OCI-LY1 (cell line): ENCODE results near the gene DLG1.

Experiments
- H2AFZ ChIP-seq: fragments of 200-600 bp; sonication (generic), shearing (Covaris generic); 2 replicates; pipeline ENCODE4 v1.6.0; 2014; ENCODE audit warnings: antibody characterized with exemption, mild to moderate bottlenecking, low read length
- H3F3A ChIP-seq: fragments of 200-600 bp; sonication (generic), shearing (Covaris generic); 2 replicates; pipeline ENCODE4 v1.6.0; 2014; ENCODE audit warnings: mild to moderate bottlenecking, antibody characterized with exemption, low read length, moderate library complexity; ENCODE audit not compliant: insufficient read depth
- H3K27ac ChIP-seq: fragments of 200-600 bp; sonication (generic); 2 replicates; pipeline ENCODE4 v1.5.1; 2014; ENCODE audit warnings: low read length, mixed run types, mild to moderate bottlenecking, low read depth; ENCODE audit not compliant: poor library complexity, severe bottlenecking
- H3K27me3 ChIP-seq: fragments of 200-600 bp; sonication (generic); 2 replicates; pipeline ENCODE4 v1.6.0; 2014; ENCODE audit warnings: antibody characterized with exemption, mild to moderate bottlenecking, low read length, moderate library complexity; ENCODE audit not compliant: insufficient read depth
- H3K36me3 ChIP-seq: fragments of 200-600 bp; sonication (generic); 2 replicates; pipeline ENCODE4 v1.6.1; 2014; ENCODE audit warnings: mild to moderate bottlenecking, antibody characterized with exemption, low read length, moderate library complexity, mixed read lengths; ENCODE audit not compliant: insufficient read depth
- H3K4me1 ChIP-seq: fragments of 200-600 bp; sonication (generic); 2 replicates; pipeline ENCODE4 v1.5.1; 2014; ENCODE audit warnings: mild to moderate bottlenecking, low read length, moderate library complexity; ENCODE audit not compliant: insufficient read depth, severe bottlenecking
- H3K4me2 ChIP-seq: fragments of 200-600 bp; sonication (generic), shearing (Covaris generic); 2 replicates; pipeline ENCODE4 v1.6.1; 2014; ENCODE audit warnings: low read length
- H3K4me3 ChIP-seq: fragments of 200-600 bp; sonication (generic); 2 replicates; pipeline ENCODE4 v1.5.1; 2014; ENCODE audit warnings: low read length, low read depth, mild to moderate bottlenecking, mixed read lengths; ENCODE audit not compliant: poor library complexity, severe bottlenecking
- H3K79me2 ChIP-seq: fragments of 200-600 bp; shearing (Covaris generic); 2 replicates; pipeline ENCODE4 v1.6.1; 2016; ENCODE audit warnings: mixed run types, low read length, mixed read lengths; ENCODE audit not compliant: insufficient read depth
- H3K9ac ChIP-seq: fragments of 200-600 bp; sonication (generic), shearing (Covaris generic); 2 replicates; pipeline ENCODE4 v1.6.1; 2014; ENCODE audit warnings: mild to moderate bottlenecking, low read length, mixed read lengths
- H3K9me2 ChIP-seq: fragments of 200-600 bp; sonication (generic), shearing (Covaris generic); 2 replicates; pipeline ENCODE4 v1.6.1; 2014; ENCODE audit warnings: low read depth, mild to moderate bottlenecking, low read length, mixed read lengths
- H3K9me3 ChIP-seq: fragments of 200-600 bp; shearing (Covaris generic); 2 replicates; pipeline ENCODE4 v1.6.1; 2014; ENCODE audit warnings: low read length, mixed read lengths
- H4K20me1 ChIP-seq: fragments of 200-600 bp; sonication (generic), shearing (Covaris generic); 2 replicates; pipeline ENCODE4 v1.6.0; 2016; ENCODE audit warnings: mild to moderate bottlenecking, low read length; ENCODE audit not compliant: insufficient read depth
- EZH2 ChIP-seq: fragments of 200-600 bp; sonication (generic), shearing (Covaris generic); IDR thresholded peaks from 2 replicates; pipeline ENCODE4 v1.8.0; 2017; ENCODE audit warnings: borderline replicate concordance, mixed run types, mild to moderate bottlenecking, antibody characterized with exemption, low read length, moderate library complexity, mixed read lengths
- TF ChIP-seq, protein P1 (sequence below): fragments of 200-600 bp; sonication (generic), shearing (Covaris generic); IDR thresholded peaks from 2 replicates; pipeline ENCODE4 v1.5.1; 2017; ENCODE audit warnings: mild to moderate bottlenecking, antibody characterized with exemption, low read length, moderate library complexity, mixed read lengths

The DLG1 gene

GRCh38 chr3:197088370-197088769 lies 210.0 kb downstream of the DLG1 start:
- no peaks in the 10 kb centered on the region for H3K4me1 ChIP-seq

GRCh38 chr3:197085137-197085536 lies 213.3 kb downstream of the DLG1 start:
- H3K4me2 ChIP-seq, result no peak overlapping the region

More at GRCh38 chr3:197088370-197088769, 210.0 kb downstream of the DLG1 start:
- no peak for TF ChIP-seq EZH2
- TF ChIP-seq, protein P1, sequence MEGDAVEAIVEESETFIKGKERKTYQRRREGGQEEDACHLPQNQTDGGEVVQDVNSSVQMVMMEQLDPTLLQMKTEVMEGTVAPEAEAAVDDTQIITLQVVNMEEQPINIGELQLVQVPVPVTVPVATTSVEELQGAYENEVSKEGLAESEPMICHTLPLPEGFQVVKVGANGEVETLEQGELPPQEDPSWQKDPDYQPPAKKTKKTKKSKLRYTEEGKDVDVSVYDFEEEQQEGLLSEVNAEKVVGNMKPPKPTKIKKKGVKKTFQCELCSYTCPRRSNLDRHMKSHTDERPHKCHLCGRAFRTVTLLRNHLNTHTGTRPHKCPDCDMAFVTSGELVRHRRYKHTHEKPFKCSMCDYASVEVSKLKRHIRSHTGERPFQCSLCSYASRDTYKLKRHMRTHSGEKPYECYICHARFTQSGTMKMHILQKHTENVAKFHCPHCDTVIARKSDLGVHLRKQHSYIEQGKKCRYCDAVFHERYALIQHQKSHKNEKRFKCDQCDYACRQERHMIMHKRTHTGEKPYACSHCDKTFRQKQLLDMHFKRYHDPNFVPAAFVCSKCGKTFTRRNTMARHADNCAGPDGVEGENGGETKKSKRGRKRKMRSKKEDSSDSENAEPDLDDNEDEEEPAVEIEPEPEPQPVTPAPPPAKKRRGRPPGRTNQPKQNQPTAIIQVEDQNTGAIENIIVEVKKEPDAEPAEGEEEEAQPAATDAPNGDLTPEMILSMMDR, result no peak
- Histone ChIP-seq H3F3A (no peaks in the 10 kb centered on the region), H3K27me3 (no peaks in the 10 kb centered on the region), H4K20me1 (no peaks in the 10 kb centered on the region), H3K4me2 (no peak overlapping the region), H3K79me2 (no peaks in the 10 kb centered on the region), H3K9me3 (no peaks in the 10 kb centered on the region), H3K36me3 (peaks cover 33% of the 10 kb centered on the region), H3K9me2 (no peaks in the 10 kb centered on the region), H3K9ac (no peak overlapping the region), H2AFZ (no peak overlapping the region), H3K27ac (no peak overlapping the region), H3K4me3 (no peak overlapping the region)

DNA sequence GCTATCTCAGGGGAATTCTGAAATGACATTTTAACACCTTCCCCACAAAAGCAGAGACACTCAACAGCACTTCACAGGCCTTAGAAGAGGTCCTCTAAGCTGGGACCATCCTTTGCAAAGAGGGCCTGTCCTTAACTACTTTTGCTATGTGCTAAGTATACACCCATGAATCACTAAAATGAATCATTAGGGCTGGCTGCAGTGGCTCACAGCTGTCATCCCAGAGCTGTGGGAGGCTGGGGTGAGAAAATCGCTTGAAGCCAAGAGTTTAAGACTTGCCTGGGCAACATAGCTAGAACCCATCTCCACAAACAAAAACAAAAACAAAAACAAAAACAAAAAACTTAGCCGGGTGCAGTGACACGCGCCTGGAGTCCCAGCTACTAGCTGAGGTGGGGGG lies 214.9 kb downstream of the DLG1 start:
- Histone ChIP-seq H2AFZ (no peak overlapping the region), H3K4me3 (no peak overlapping the region), H3K4me1 (no peaks in the 10 kb centered on the region), H3K79me2 (no peaks in the 10 kb centered on the region), H3K9ac (no peak overlapping the region), H3K36me3 (peaks cover 30% of the 10 kb centered on the region), H3K27ac (no peak overlapping the region), H3K4me2 (no peak overlapping the region), H3F3A (no peaks in the 10 kb centered on the region), H3K9me3 (no peaks in the 10 kb centered on the region), H3K9me2 (no peaks in the 10 kb centered on the region), H3K27me3 (no peaks in the 10 kb centered on the region), H4K20me1 (no peaks in the 10 kb centered on the region)
- TF ChIP-seq, protein P1, result no peak
- TF ChIP-seq EZH2, result no peak

More at GRCh38 chr3:197085137-197085536, 213.3 kb downstream of the DLG1 start:
- H3K27ac ChIP-seq, result no peak overlapping the region
- no peak overlapping the region for H3K4me3 ChIP-seq
- H2AFZ ChIP-seq, result no peak overlapping the region
- H3K36me3 ChIP-seq, result peaks cover 39% of the 10 kb centered on the region
- TF ChIP-seq, protein P1, result no peak
- TF ChIP-seq EZH2, result no peak
- H3K27me3 ChIP-seq, result no peaks in the 10 kb centered on the region
- H4K20me1 ChIP-seq, result no peaks in the 10 kb centered on the region
- H3K9me3 ChIP-seq, result no peaks in the 10 kb centered on the region
- no peaks in the 10 kb centered on the region for H3K4me1 ChIP-seq
- H3K9me2 ChIP-seq, result no peaks in the 10 kb centered on the region
- no peak overlapping the region for H3K9ac ChIP-seq
- H3K79me2 ChIP-seq, result no peaks in the 10 kb centered on the region
- H3F3A ChIP-seq, result no peaks in the 10 kb centered on the region
